GM21737 (cell line): ENCODE data around the gene SMYD3.
A peak's percentile ranks its signal among the peaks of the same experiment; 100 is the strongest.
"Not testable (repeated sequence)": the region's sequence is repeated elsewhere in the genome, so short reads cannot be mapped to it uniquely, and the experiment has no call there.

ENCODE experiments used
- ATAC-seq: cut with Tn5 transposase; IDR thresholded peaks from one replicate; pipeline ENCODE4 v1.9.1; 2021; ENCODE audit warnings: mild to moderate bottlenecking, moderate library complexity; ENCODE audit not compliant: unreplicated experiment

The SMYD3 gene

GRCh38 chr1:245827301-245827700 lies 679.8 kb downstream of the SMYD3 start:
- ATAC-seq = no peak

- no peak for ATAC-seq
Observed at GRCh38 chr1:245825128-245825901, 681.8 kb downstream of the SMYD3 start.

- ATAC-seq = no peak
Observed at GRCh38 chr1:245823408-245824147, 683.5 kb downstream of the SMYD3 start.

GRCh38 chr1:245822996-245823395 lies 684.1 kb downstream of the SMYD3 start:
- ATAC-seq = no peak

GRCh38 chr1:245818363-245818762 lies 688.7 kb downstream of the SMYD3 start:
- not testable (repeated sequence) for ATAC-seq

GRCh38 chr1:245816496-245816895 lies 690.6 kb downstream of the SMYD3 start:
- not testable (repeated sequence) for ATAC-seq

GRCh38 chr1:245814651-245815050 lies 692.4 kb downstream of the SMYD3 start:
- no peak for ATAC-seq

- ATAC-seq = no peak
Observed at GRCh38 chr1:245812278-245812677, 694.8 kb downstream of the SMYD3 start.

- ATAC-seq = no peak
Observed at GRCh38 chr1:245810789-245811337, 696.2 kb downstream of the SMYD3 start.

- ATAC-seq = no peak
Observed at GRCh38 chr1:245810181-245810769, 696.8 kb downstream of the SMYD3 start.

- ATAC-seq = no peak
Observed at GRCh38 chr1:245809361-245809760, 697.7 kb downstream of the SMYD3 start.

- ATAC-seq = peak; percentile 51
Observed at GRCh38 chr1:245807954-245808719, 698.9 kb downstream of the SMYD3 start.

GRCh38 chr1:245807306-245807705 lies 699.8 kb downstream of the SMYD3 start:
- peak; percentile 78 for ATAC-seq

GRCh38 chr1:245805532-245805931 lies 701.5 kb downstream of the SMYD3 start:
- ATAC-seq = no peak

- no peak for ATAC-seq
Observed at GRCh38 chr1:245804696-245805095, 702.4 kb downstream of the SMYD3 start.

GRCh38 chr1:245803666-245804037 lies 703.4 kb downstream of the SMYD3 start:
- ATAC-seq = no peak

- no peak for ATAC-seq
Observed at GRCh38 chr1:245802941-245803665, 704.0 kb downstream of the SMYD3 start.

GRCh38 chr1:245800901-245801605 lies 706.0 kb downstream of the SMYD3 start:
- ATAC-seq = no peak

- ATAC-seq = no peak
Observed at GRCh38 chr1:245798349-245798711, 708.7 kb downstream of the SMYD3 start.
